ENCODE results near the gene TERT. TPM values are rescaled to one million over a fixed set of nuclear protein-coding genes. Genes with fewer than 3 reads are reported as not detected.

Gene TERT
- total RNA-seq, 1 donor from 2014 or later: not detected

GRCh38 chr5:1219098-1219767, 75.6 kb downstream of the TERT start:
- no peak for DNase-seq (ENCODE audit: low spot score)

DNA sequence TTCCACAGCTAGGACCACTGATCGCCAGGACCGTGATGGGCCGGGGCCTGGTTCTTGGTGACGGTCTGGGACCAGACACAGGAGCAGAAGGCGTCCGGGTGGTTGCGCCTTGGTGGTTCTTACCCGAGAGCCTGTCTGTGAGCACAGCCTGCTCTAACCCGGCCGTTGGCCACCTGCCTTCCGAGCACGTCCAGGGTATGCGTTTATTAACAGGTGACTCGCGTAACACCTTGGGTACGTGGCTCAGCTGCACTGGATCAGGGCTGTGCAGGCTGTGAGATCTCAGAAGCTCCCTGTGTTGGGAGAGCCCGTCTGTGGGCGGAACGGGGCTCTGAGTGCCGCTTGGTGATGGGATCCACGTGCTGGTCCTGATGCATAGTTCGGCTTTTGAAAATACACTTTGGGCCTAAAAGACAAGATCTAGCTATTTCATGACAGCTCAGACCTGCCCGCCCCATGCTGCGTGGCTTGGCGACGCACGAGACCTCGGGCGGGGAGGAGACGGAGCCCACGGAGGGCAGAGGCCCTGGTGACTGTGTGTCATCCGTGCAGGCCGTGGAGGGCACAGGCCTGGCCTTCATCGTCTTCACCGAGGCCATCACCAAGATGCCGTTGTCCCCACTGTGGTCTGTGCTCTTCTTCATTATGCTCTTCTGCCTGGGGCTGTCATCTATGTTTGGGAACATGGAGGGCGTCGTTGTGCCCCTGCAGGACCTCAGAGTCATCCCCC, 76.4 kb downstream of the TERT start:
- no peak for DNase-seq (ENCODE audit: low spot score)

DNA sequence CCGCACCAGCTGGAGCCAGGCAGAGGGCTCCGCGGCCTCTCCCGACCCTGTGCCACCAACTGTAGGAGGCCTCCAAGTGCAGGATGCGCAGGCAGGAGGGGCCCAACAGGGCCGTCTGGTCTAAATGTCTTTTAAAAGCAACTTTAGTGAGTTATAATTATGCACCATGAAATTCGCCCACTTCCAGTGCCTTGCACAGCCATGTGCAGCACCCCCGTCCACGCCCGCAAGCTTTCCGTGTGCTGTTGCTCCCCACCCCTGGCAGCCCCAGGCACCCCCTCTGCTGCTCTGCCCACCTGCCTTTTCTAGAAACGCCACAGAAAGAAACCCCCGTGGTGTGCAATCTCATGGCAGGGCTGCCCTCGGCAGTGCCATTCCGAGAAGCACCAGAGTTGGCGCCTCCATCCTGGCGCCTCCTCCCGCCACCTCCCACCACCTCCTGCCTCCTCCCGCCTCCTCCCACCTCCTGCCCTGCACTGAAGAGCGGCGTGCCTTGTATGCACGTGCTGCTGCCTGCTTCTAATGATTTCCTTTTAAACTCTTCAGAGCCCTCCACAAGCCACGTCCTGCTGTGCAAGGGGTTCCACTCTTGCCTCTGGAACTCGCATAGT, 77.2 kb downstream of the TERT start:
- no peak for DNase-seq (ENCODE audit: low spot score)

- DNase-seq (ENCODE audit: low spot score): no peak
These were observed 78.0 kb downstream of the TERT start for GRCh38 chr5:1216918-1217295.

DNA sequence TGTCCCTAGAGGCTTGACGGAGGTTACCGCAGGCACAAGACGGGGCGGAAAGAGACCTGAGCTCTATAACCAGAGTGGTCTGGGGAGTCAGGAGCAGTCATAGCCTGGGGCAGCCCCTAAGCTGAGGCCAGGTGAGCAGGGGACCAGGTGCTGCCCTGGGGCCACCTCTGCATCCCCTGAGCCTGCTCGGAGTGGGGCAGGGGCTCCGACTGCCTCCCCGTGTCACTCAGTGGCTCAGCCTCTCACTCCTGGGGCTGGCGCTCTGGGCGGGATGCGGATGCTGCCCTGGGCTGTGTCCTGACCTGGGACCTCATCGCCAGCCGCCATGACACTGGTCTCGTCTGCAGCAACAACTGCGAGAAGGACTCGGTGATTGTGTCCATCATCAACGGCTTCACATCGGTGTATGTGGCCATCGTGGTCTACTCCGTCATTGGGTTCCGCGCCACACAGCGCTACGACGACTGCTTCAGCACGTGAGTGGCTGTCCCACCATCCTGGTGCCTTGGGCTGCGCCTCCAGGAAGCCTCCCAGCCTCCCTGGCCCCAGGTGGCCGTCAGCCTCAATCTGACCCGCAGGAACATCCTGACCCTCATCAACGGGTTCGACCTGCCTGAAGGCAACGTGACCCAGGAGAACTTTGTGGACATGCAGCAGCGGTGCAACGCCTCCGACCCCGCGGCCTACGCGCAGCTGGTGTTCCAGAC, 78.5 kb downstream of the TERT start:
- DNase-seq (ENCODE audit: low spot score): no peak

DNA sequence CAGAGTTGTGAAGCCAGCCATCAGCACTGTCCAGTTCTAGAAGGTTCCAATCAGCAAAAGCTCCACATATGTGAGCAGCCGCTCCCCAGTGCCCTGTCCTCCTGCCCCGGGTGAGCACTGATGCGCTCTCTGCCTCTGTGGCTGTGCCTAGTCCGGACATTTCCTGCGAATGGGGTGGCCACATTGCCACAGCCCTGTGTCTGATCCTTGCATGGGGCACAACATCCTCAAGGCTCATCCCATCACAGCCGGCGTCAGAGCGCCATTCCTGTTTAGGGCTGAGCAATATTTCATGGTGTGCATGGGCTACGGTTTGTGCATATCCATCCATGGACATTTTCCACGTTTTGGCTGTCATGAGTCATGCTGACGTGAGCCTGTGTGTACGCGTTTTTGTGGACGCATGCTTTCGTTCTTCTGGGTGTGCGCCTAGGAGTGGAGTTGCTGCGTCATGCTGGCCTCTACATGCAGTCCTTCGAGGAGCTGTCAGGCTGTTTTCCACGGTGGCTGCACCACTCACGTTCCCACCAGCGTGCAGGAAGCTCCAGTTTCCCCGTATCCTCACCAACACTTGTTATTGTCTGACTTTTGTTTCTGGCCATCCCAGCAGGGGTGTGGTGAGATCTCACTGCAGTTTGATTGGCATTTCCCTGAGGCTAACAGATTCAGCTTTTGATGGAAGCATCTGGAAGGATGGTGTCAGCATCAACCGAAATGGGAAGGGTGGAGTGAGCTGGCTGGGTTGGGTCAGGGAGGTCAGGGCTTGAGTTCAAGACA, 79.4 kb downstream of the TERT start:
- DNase-seq (ENCODE audit: low spot score): no peak

DNA sequence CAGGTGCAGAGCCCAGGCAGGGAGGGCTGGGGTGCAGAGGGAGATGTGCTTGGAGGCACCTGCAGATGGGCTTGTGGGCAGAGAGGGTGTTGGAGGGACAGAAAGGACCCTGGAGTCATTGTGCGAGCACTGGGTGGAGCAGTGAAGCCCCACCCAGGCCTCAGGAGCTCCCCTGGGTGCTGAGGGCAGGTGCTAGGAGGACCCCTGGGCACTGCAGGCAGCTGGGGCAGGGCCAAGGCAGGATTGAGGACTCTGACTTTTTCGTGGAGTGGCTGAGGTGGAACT, 80.0 kb downstream of the TERT start:
- DNase-seq (ENCODE audit: low spot score): no peak

DNA sequence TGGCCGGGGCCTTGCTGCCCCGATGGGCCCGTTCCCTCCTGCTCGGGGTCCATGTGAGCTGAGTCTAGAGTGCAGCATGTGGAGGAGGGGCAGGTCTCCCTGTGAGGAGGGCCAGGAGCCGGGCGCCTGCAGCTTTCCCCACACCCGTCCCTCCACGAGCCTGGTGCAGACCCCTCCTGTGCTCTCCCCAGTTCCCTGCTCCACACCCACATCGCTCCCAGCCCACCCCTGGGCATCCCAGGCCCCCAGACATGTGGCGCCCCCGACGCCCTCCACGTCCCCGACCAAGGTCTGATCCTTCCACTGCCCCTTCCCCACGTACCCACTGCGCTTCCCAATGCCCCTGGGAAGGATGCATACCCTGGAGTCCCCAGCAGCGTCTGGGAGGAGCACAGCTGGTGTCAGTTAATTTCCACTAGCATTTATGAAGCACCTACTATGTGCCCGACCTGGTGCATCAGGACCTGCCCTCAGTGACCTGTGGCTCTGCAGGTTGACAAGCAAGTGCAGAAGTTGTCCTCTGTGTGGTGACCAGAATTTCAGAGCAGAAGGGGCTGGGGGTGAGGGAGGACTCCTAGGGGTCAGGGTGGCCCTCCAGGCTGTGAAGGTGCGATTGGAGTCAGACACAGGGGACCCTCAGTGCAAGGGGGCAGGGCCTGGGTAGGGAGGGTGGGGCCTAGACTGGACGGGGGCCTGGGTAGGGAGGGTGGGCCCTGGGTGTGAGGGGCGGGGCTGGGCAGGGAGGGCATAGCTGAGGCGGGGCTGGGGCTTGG, 80.5 kb downstream of the TERT start:
- DNase-seq (ENCODE audit: low spot score): no peak

GRCh38 chr5:1213508-1214162, 81.2 kb downstream of the TERT start:
- no peak for DNase-seq (ENCODE audit: low spot score)

DNA sequence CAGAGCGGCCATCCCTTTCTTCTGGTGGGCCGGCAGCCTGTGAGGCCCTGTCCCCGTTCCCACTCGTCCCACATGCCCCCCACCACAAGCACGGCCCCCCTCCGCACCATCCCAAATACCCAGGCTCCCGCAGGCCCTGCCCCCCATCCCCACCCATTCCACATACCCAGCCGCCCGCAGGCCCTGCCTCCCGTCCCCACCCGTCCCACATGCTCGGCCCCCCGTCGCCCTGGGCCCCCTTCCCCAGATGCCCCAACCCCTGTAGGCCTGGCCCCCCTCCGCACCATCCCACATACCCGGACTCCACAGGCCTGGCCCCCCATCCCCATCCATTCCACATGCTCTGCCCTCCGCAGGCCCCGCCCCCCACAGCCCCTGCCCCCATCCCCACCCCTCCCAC, 82.0 kb downstream of the TERT start:
- no peak for DNase-seq (ENCODE audit: low spot score)

DNA sequence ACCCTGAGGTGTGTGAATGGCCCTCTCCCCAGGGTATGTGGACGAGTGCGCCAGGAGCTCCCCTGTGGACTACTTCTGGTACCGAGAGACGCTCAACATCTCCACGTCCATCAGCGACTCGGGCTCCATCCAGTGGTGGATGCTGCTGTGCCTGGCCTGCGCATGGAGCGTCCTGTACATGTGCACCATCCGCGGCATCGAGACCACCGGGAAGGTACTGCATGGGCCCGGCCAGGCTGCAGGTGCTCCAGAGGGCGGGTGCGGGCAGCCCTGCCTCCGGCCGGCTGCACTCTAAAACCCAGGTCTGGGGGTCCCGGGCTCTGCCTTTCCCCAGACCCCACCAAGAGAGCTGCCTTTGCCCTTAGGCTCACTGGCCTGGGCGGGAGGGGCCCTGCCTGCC, 82.6 kb downstream of the TERT start:
- no peak for DNase-seq (ENCODE audit: low spot score)

DNA sequence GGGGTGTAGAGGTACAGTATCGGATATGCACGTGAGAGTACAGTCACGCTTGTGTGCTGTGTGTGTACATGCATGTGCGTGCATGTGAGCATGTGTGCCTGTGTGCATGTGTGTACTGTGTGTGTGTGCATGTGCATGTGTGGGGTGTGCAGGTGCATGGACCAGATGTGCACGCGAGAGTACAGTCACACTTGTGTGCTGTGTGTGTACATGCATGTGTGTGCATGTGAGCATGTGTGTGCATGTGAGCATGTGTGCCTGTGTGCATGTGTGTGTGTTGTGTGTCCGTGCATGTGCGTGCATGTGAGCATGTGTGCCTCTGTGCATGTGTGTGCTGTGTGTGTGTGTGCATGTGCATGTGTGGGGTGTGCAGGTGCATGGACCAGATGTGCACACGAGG, 83.2 kb downstream of the TERT start:
- DNase-seq (ENCODE audit: low spot score): no peak

GRCh38 chr5:1210832-1211251, 84.0 kb downstream of the TERT start:
- DNase-seq (ENCODE audit: low spot score): no peak

- DNase-seq (ENCODE audit: low spot score): no peak
These were observed 84.7 kb downstream of the TERT start for GRCh38 chr5:1209896-1210776.

DNA sequence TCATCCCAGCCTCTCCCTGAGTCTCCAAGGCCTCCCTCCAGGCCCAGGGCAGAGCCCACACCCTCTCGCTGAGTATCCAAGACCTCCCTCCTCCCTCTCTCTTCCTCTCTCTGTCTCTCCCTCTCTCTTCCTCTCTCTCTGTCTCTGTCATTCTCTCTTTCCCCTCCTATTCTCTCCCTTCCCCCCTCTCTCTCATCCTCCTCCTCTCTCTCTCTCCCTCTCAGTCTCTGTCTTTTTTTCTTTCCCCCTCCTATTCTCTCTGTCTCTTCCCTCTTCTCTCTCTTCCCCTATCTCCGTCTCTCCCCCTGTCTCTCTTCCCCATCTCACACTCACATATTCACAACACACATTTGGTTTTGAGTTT, 85.4 kb downstream of the TERT start:
- DNase-seq (ENCODE audit: low spot score): no peak

- DNase-seq (ENCODE audit: low spot score): no peak
These were observed 86.0 kb downstream of the TERT start for GRCh38 chr5:1208743-1209488.

GRCh38 chr5:1208221-1208742, 86.6 kb downstream of the TERT start:
- DNase-seq (ENCODE audit: low spot score): no peak

- no peak for DNase-seq (ENCODE audit: low spot score)
These were observed 87.3 kb downstream of the TERT start for GRCh38 chr5:1207555-1207954.
